SH-SY5Y (cell line): ENCODE results near the gene KDM4C.

Experiments
- GATA2 ChIP-seq: IDR thresholded peaks from 2 replicates; pipeline ENCODE4 v1.6.1; 2011; ENCODE audit warnings: mild to moderate bottlenecking, low read depth, low read length
- GATA3 ChIP-seq: IDR thresholded peaks from 2 replicates; pipeline ENCODE4 v1.6.1; 2011; ENCODE audit warnings: low read depth, mild to moderate bottlenecking, low read length, moderate library complexity

KDM4C gene

GRCh38 chr9:6758498-6759184, 868 bp downstream of the KDM4C start:
- TF ChIP-seq GATA3 = no peak
- no peak; the same call in 1 of the 2 replicates for TF ChIP-seq GATA2

DNA sequence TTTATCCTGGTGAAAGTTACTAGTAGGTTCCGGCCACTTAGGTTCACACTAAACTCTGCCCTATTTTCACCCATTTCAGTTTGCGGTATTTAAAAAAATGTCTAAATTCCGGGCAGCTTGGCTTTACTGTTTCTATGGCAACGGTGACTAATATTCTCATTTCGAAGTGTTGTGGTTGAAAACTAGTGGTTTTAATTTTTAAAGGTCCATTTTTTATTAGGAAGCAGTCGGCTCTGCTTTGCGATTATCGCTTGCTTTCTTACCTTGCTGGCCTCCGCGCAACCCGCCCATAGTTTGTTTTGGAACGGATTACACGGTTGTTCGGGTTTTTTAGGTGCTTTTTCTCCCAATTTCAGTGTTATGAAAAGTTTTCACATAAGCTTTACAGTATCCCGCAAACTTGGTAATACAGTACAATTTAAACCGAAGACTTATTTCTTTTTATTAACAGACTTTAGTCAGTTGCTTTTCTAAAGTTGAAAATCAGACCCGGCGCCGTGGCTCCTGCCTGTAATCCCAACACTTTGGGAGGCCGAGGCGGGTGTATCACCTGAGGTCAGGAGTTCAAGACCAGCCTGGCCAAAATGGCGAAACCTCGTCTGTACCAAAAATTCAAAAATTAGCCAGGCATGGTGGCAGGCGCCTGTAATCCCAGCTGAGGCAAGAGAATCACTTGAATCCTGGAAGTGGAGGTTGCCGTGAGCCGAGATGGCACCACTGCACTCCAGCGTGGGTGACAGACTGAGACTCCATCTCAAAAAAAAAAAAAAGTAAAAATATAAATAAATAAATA, 1.6 kb downstream of the KDM4C start:
- TF ChIP-seq GATA3 (no peak), GATA2 (no peak)

DNA sequence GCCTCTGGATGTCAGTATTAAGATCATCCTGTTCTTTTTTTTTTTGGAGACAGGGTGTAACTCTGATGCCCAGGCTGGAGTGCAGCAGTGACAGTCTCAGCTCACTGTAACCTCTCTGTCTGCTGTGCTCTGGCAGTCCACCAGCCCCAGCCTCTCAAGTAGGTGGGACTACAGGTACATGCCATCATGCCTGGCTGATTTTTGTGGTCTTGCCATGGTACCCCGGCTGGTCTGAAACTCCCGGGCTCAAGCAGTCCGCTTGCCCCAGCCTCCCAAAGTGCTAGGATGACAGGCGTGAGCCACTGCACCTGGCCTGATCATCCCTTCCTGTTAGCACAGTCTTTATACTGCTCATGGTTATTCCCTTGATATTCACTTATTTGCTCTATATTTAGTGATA, 3.5 kb downstream of the KDM4C start:
- no peak for TF ChIP-seq GATA2
- TF ChIP-seq GATA3 = no peak

DNA sequence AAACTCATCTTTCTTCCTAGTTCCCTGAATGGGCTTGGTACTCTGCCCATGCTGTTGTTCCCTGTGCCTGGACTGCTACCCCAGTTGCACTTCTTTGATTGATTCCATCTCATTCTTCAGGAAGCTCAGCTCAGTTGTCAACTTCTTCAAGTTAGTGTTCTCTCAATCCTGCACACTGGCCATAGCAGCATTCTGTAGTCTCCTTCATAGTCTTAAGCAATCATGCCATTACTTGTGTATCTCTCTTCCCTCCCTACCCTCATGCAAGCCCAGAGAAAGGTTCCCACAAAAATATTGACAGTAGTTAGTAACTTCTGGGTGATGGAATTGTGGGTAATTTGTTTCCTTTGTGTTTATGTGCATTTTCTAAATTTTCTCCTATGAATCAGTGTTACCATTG, 5.5 kb downstream of the KDM4C start:
- TF ChIP-seq GATA2 (no peak), GATA3 (no peak)

DNA sequence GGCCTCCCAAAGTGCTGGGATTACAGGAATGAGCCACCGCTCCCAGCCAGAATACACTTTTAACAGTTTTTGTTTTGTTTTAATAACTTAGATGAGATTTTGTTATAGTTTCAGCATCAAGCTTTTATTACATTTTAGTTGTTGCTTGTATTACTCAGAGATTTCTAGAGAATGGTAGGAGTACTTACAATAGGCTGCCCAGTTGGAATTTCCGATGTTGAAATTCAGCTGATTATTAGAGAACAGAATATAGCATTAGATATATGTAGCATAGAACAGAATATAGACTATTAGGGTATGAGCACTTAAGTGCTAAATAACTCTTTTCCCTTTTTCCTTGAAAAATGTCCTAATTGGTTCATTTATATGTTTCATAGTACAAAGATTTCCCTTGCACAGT, 6.2 kb downstream of the KDM4C start:
- TF ChIP-seq GATA3 (no peak), GATA2 (no peak)

- TF ChIP-seq GATA3 (no peak), GATA2 (no peak)
These were observed 6.8 kb downstream of the KDM4C start for GRCh38 chr9:6764523-6764922.

DNA sequence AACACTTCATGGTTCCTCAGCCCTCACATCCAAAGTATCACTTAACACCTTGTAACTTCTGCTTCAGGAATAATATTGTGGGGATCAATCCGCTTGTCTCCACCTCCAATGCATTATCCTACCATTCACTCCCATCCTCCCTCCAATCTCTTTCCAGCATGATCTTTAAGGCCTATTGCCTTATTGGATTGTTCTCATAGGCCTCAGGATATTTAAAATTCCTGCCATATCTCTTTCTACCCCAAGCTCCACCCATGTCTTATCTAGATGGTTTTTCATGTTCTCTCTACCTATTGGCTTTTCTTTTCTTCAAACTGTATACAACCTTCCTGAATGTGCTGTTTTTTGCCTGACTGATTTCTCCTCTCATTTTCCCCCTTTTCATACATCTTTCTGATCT, 7.2 kb downstream of the KDM4C start:
- TF ChIP-seq GATA3 (no peak), GATA2 (no peak)

DNA sequence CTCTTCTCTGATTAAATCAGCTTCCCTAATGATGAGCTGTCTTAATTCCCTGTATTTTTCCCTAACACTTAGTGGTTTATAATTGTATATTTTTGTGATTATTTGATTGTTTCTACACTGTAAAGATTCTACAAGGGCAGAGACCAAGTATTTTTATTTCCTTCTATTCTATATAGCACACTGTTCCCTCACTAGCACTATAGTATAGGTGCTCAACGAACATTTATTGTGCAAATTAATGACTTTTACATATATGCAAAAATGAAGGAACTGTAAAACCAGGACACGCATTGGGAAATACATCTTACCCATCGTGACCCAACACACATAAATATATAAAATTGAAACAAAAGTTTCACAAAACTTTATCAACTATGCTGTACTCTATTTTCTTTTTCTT, 7.6 kb downstream of the KDM4C start:
- TF ChIP-seq GATA2 (no peak), GATA3 (no peak)

GRCh38 chr9:6766606-6767005, 8.8 kb downstream of the KDM4C start:
- TF ChIP-seq GATA2 (no peak), GATA3 (no peak)

DNA sequence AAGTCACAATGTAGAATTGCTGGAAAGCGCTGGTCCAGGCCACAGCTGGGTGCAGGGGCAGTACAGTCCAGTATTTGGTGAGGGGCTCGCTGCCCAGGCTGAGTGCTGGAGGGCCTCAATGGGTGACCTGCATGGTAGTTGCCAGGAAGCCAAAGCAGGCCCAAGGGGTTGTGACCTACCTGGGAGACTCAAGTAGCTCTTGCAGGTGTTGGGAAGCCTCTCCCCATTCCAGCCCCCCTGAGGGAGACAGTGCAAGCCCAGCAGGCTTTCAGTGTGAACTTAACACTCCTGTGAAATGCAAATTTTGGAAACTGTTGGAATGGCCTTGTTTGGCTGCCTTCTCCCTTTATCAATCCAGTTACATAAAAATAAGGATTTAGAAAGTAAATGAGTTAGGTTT, 13.9 kb downstream of the KDM4C start:
- TF ChIP-seq GATA2 (no peak), GATA3 (no peak)

DNA sequence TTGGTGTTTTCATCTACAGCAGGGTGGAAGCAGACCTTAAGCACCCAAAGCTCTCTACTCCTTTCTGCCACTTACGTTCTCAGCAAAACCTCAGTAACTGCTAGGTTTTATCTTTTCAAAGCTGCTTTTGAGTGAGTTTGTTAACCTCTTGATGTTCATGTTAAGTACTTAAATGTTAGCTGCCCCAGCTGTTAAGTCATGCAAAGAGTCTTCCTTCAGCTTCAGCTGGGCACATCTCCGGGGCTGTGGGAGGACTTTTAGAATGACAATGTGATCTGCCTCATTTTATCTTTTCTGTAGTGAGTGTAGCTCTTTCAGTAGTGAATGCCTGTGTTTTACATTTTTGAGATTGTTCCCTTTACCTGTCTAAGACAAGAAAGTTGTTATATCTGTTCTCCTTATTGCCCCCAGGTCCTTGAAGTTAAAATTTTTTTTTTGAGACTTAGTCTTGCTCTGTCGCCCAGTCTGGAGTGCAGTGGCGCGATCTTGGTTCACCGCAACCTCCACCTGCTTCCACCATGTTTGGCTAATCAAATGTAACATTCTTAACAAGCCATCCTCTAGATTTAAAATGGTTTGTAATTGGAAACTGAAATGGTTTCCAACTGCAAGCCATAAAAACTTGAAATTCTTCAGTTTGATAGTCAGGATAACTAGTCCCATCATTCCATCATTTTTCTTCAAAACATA, 19.6 kb downstream of the KDM4C start:
- TF ChIP-seq GATA3 (no peak), GATA2 (no peak)

DNA sequence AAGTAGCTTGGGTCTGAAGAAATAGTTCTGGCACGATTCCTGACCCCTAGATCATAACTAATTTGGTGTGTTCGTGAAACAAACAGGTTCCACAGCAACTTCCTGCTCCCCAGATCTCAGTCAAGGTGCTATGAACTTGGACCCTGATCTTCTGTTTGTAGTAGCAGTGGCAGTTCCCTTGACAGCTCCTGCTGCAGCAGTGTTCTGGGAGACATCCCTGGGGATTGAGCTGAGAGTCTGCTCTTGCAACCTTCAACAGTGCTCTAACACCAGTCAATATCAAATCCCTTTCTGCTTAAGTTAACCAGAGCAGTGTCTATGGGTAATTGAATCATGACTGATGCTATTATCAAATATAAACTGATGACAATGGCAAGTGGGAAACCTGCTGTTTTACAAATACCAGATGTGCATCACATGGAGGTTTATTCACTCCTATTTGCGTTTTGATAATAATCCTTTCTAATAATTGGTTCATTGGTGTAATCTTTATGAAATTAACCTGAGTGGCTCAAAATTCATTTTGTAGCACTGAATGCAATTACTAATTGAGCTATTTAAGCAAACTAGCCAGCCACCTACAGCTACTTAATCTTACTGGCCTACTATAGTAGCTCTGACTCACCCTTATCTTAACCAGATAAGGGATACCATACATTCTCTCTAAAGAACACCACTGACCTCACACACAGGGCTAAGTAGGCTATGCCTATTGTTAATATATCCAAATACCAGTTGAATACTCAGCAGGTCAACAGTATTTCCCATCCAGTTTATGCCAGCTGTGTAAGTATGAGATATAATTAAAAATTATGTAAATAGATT, 21.9 kb downstream of the KDM4C start:
- TF ChIP-seq GATA3 = peak; percentile 71
- peak; percentile 35; the same call in 1 of the 2 replicates for TF ChIP-seq GATA2

GRCh38 chr9:6780690-6781089, 22.9 kb downstream of the KDM4C start:
- TF ChIP-seq GATA3 (no peak), GATA2 (no peak)

GRCh38 chr9:6781476-6781875, 23.7 kb downstream of the KDM4C start:
- no peak for TF ChIP-seq GATA3
- no peak for TF ChIP-seq GATA2
